GM12875 (cell line): ENCODE measurements around the gene UBE2F.

Experiments used
- H3K4me3 ChIP-seq: one replicate; pipeline ENCODE4 v1.5.1; 2011; ENCODE audit warnings: low read depth, low read length, control low read depth
- CTCF ChIP-seq: IDR thresholded peaks from 2 replicates; pipeline ENCODE4 v1.5.1; 2011; ENCODE audit warnings: low read depth, mild to moderate bottlenecking, control low read depth, inconsistent platforms, low read length, moderate library complexity, borderline replicate concordance; ENCODE audit not compliant: insufficient read depth

The UBE2F gene

GRCh38 chr2:238083919-238084318, 117.1 kb downstream of the UBE2F start:
- no peak overlapping the region for H3K4me3 ChIP-seq
- TF ChIP-seq CTCF: no peak

GRCh38 chr2:238084761-238085160, 117.9 kb downstream of the UBE2F start:
- H3K4me3 ChIP-seq: no peak overlapping the region
- no peak for TF ChIP-seq CTCF

- TF ChIP-seq CTCF: no peak
- H3K4me3 ChIP-seq: no peak overlapping the region
Observed at GRCh38 chr2:238085899-238086298, 119.1 kb downstream of the UBE2F start.

- no peak overlapping the region for H3K4me3 ChIP-seq
- no peak for TF ChIP-seq CTCF
Observed at GRCh38 chr2:238087211-238087610, 120.4 kb downstream of the UBE2F start.

GRCh38 chr2:238090887-238091286, 124.1 kb downstream of the UBE2F start:
- H3K4me3 ChIP-seq: no peak overlapping the region
- TF ChIP-seq CTCF: no peak

GRCh38 chr2:238091436-238092060, 124.7 kb downstream of the UBE2F start:
- no peak overlapping the region for H3K4me3 ChIP-seq
- no peak for TF ChIP-seq CTCF
